Parathyroid adenoma (tissue), 2 donors: ENCODE measurements around the gene LENG9.

Experiments used
- H2AFZ ChIP-seq: fragments of 300-600 bp; sonication (generic); one replicate; pipeline ENCODE4 v1.7.0; 2017; ENCODE audit warnings: antibody characterized with exemption, mild to moderate bottlenecking
- H3K27ac ChIP-seq: fragments of 300-600 bp; sonication (generic); one replicate; pipeline ENCODE4 v1.7.0; 2017
- H3K27me3 ChIP-seq: fragments of 300-600 bp; sonication (generic); one replicate; pipeline ENCODE4 v1.7.0; 2017; ENCODE audit warnings: low read length; ENCODE audit not compliant: control insufficient read depth, insufficient read depth
- H3K36me3 ChIP-seq: fragments of 300-600 bp; sonication (generic); one replicate; pipeline ENCODE4 v1.7.0; 2017; ENCODE audit warnings: low read length; ENCODE audit not compliant: control insufficient read depth, insufficient read depth
- H3K4me1 ChIP-seq: fragments of 300-600 bp; sonication (generic); one replicate; pipeline ENCODE4 v1.7.0; 2017; ENCODE audit warnings: control low read depth
- H3K4me2 ChIP-seq: fragments of 300-600 bp; sonication (generic); one replicate; pipeline ENCODE4 v1.7.0; 2017; ENCODE audit warnings: low read length
- H3K4me3 ChIP-seq: fragments of 300-600 bp; sonication (generic); one replicate; pipeline ENCODE4 v1.7.0; 2017; ENCODE audit warnings: low read depth, low read length
- H3K79me2 ChIP-seq: fragments of 300-600 bp; sonication (generic); one replicate; pipeline ENCODE4 v1.7.0; 2017; ENCODE audit warnings: control low read depth
- H3K9ac ChIP-seq: fragments of 300-600 bp; sonication (generic); one replicate; pipeline ENCODE4 v1.7.0; 2017; ENCODE audit warnings: mild to moderate bottlenecking
- H3K9me3 ChIP-seq: fragments of 300-600 bp; sonication (generic); one replicate; pipeline ENCODE4 v1.7.0; 2017; ENCODE audit warnings: low read length; ENCODE audit not compliant: control insufficient read depth
- CTCF ChIP-seq: fragments of 300-600 bp; sonication (generic); IDR thresholded peaks from one replicate; pipeline ENCODE4 v1.7.0; 2017; ENCODE audit warnings: antibody characterized with exemption, mild to moderate bottlenecking
- donor health status: primary hyperparathyroidism.

LENG9 gene

GRCh38 chr19:54461210-54461609, 2.4 kb downstream of the LENG9 start:
- Histone ChIP-seq H3K27ac (no peak overlapping the region), H3K9ac (no peak overlapping the region), H3K36me3 (no peaks in the 10 kb centered on the region), H3K27me3 (no peaks in the 10 kb centered on the region), H3K4me3 (no peak overlapping the region), H3K4me2 (no peak overlapping the region), H3K9me3 (no peaks in the 10 kb centered on the region), H2AFZ (no peak overlapping the region), H3K79me2 (peaks cover 6% of the 10 kb centered on the region), H3K4me1 (peaks cover 4% of the 10 kb centered on the region)
- no peak for TF ChIP-seq CTCF

DNA sequence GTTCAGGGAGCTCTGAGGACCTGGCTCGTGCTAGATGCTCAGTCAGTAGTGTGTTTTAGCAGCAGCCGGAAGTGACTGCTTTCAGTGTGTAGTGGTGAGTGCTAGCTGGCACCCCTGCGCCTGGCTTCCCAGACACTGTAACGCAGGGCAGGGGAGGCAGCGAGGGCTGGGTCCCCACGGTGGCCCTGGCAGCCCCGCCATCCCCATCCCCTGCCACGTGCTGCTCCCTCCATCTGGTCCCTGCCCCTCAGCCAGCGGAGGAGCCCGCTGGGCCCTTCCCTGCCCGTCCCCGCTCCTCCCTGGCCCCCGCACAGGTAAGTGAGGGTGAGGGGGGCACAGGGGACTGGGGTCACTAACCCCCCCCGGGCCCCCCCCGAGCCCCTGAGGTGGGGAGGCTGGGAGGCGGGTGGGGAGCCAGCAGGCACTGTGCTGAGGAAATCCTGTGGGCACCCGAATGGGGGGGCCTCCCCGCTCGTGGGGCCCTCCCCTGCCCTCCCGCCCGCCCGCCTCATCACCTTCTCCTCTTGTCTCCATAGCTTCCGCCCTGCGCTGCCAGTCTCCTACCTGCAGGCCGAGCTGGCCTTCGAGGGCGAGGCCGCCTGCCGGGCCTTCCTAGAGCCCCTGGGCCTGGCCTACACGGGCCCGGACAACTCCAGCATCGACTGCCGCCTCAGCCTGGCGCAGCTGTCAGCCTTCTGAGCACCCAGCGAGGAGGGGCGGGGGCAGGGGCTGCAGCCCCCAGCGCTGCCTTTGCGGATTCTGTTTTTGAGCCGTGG, 3.2 kb downstream of the LENG9 start:
- Histone ChIP-seq H3K27me3 (no peaks in the 10 kb centered on the region), H3K79me2 (peaks cover 7% of the 10 kb centered on the region), H3K4me3 (no peak overlapping the region), H3K9me3 (no peaks in the 10 kb centered on the region), H3K9ac (no peak overlapping the region), H3K4me2 (no peak overlapping the region), H3K27ac (no peak overlapping the region), H3K4me1 (peaks cover 4% of the 10 kb centered on the region), H3K36me3 (no peaks in the 10 kb centered on the region), H2AFZ (no peak overlapping the region)
- TF ChIP-seq CTCF = no peak

- no peak overlapping the region for H2AFZ ChIP-seq
- H3K4me1 ChIP-seq = peaks cover 4% of the 10 kb centered on the region
- no peaks in the 10 kb centered on the region for H3K27me3 ChIP-seq
- H3K4me3 ChIP-seq = no peak overlapping the region
- no peak for TF ChIP-seq CTCF
- no peaks in the 10 kb centered on the region for H3K36me3 ChIP-seq
- no peak overlapping the region for H3K9ac ChIP-seq
- peaks cover 15% of the 10 kb centered on the region for H3K79me2 ChIP-seq
- no peak overlapping the region for H3K27ac ChIP-seq
- H3K9me3 ChIP-seq = no peaks in the 10 kb centered on the region
- H3K4me2 ChIP-seq = no peak overlapping the region
Measured at GRCh38 chr19:54459282-54460229, 4.0 kb downstream of the LENG9 start.

GRCh38 chr19:54458648-54459281, 4.8 kb downstream of the LENG9 start:
- no peak overlapping the region for H3K4me3 ChIP-seq
- TF ChIP-seq CTCF = no peak

More at GRCh38 chr19:54458648-54459281, 4.8 kb downstream of the LENG9 start:
- Histone ChIP-seq H3K9ac (no peak overlapping the region), H3K9me3 (no peaks in the 10 kb centered on the region), H3K4me1 (no peaks in the 10 kb centered on the region), H3K36me3 (no peaks in the 10 kb centered on the region), H3K27me3 (no peaks in the 10 kb centered on the region), H3K79me2 (peaks cover 23% of the 10 kb centered on the region), H2AFZ (no peak overlapping the region), H3K27ac (no peak overlapping the region), H3K4me2 (no peak overlapping the region)
